ENCODE measurements around the gene ABCC1.
"Not testable (repeated sequence)": the region's sequence is repeated elsewhere in the genome, so short reads cannot be mapped to it uniquely, and the experiment has no call there.

The ABCC1 gene

DNA sequence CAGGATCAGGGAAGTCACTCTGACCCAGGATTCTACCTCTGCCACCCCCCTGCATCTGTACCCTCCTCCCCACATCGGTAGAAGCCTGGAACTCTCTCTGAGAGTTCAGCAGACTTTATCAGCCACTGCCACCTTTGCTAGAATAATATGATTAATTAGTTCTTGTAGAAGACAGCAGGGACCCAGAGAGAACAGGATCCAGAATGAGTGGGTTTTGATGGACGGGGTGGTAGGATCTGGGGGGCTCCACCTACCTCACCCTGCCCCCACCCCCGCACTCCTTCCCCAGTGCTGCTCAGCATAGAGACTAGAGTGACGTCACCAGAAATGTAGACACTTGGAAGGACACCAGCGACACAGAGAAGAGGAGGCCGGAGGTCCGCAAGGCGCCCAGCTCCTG is 240.4 kb downstream of the ABCC1 start:
- CTCF ChIA-PET = no interaction called here
- TF ChIP-seq, protein P1, sequence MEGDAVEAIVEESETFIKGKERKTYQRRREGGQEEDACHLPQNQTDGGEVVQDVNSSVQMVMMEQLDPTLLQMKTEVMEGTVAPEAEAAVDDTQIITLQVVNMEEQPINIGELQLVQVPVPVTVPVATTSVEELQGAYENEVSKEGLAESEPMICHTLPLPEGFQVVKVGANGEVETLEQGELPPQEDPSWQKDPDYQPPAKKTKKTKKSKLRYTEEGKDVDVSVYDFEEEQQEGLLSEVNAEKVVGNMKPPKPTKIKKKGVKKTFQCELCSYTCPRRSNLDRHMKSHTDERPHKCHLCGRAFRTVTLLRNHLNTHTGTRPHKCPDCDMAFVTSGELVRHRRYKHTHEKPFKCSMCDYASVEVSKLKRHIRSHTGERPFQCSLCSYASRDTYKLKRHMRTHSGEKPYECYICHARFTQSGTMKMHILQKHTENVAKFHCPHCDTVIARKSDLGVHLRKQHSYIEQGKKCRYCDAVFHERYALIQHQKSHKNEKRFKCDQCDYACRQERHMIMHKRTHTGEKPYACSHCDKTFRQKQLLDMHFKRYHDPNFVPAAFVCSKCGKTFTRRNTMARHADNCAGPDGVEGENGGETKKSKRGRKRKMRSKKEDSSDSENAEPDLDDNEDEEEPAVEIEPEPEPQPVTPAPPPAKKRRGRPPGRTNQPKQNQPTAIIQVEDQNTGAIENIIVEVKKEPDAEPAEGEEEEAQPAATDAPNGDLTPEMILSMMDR (IDR thresholded peaks at IDR 0.05; ENCODE audit: control extremely low read depth, extremely low read depth, low read depth, missing control alignments) = no peak
- no peak for DNase-seq (ENCODE audit: extremely low spot score)
- POLR2A ChIA-PET = no interaction called here

DNA sequence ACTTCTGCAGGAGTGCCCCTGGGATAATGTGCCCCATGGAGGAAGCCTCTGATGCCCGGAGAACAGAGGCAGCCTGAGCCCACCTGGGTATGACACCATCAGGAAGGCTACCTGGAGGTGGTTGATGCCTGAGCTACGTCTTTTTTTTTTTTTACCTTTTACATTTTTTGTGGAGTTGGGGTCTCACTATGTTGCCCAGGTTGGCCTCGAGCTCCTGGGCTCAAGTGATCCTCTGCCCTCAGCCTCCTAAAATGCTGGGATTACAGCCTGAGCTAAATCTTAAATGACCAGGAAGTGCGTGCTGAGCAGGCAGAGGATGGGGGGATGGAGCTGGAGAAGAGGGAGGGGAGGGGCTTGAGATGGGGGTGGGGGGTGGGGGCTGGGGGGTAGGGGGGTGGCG is 241.1 kb downstream of the ABCC1 start:
- TF ChIP-seq, protein P1 (IDR thresholded peaks at IDR 0.05; ENCODE audit: control extremely low read depth, extremely low read depth, low read depth, missing control alignments) = no peak
- ChIA-PET POLR2A (no interaction called here), CTCF (no interaction called here)

DNA sequence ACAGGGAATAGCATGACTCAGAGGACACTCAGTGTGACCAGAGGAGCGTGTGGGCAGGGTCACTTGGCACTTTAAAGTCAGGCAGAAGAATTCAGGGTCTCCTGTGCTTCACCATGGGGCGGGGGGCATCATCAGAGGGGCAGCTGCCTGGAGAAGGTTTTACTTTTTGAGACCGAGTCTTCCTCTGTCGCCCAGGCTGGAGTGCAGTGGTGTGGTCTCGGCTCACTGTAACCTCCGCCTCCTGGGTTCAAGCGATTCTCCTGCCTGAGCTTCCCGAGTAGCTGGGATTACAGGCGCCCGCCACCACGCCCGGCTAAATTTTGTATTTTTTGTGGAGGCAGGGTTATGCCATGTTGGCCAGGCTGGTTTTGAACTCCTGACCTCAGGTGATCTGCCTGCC is 241.6 kb downstream of the ABCC1 start:
- POLR2A ChIA-PET, CTCF ChIA-PET: not testable (repeated sequence)

More for the DNA sequence above, 241.1 kb downstream of the ABCC1 start:
- no peak for DNase-seq (ENCODE audit: extremely low spot score)

DNA sequence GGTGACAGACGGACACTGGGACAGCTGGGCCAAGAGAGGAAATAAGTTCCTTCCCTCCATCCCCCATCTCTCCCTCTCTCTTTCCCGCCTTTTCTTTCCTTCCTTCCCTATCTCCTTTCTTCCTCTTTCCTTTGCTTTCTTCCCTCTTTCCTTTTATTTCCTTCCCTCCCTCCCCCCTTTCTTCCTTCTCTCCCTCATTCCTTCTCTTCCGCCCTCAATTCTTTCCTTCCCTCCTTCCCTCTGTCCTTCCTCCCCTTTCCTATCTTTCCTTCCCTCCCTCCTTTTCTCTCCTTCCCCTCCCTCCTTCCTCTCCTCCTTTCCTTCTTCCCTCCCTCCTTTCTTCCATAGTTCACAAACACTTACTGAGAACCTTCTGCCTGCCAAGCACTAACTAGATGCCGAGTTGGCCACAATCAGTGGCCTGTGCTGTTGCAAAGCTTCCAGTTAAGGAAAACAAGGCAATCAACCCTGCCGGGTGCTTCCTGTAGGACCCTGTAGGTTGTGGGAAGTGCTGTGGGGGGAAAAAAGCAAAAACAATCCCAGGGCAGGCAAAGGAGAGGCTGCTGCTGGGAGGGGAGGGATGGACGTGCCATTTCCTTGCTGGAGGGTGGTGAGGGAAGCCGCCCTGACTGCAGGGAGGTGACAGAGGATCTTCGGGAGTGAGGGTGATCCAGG is 242.2 kb downstream of the ABCC1 start:
- DNase-seq (ENCODE audit: extremely low spot score) = no peak
- TF ChIP-seq, protein P1 (IDR thresholded peaks at IDR 0.05; ENCODE audit: control extremely low read depth, extremely low read depth, low read depth, missing control alignments) = no peak
- POLR2A ChIA-PET = no interaction called here
- CTCF ChIA-PET = no interaction called here

More for the DNA sequence above, 241.6 kb downstream of the ABCC1 start:
- DNase-seq (ENCODE audit: extremely low spot score) = not testable (repeated sequence)

Data from GM10248 (cell line).